Stimulated activated naive CD8-positive, alpha-beta T cell treated with anti-CD3 and anti-CD28 coated beads, Interleukin-15, Interleukin-2, amounts not matched to agents 100 ng/mL and 50 ng/mL, for 24 hours (primary cell): ENCODE measurements around the gene OVOL3.
"Not testable (repeated sequence)": the region's sequence is repeated elsewhere in the genome, so short reads cannot be mapped to it uniquely, and the experiment has no call there.

ENCODE experiments used
- H3K27ac Mint-ChIP-seq: one replicate; pipeline ENCODE4 v1.8.0; 2021; ENCODE audit warnings: mild to moderate bottlenecking, mixed read lengths
- H3K27me3 Mint-ChIP-seq: one replicate; pipeline ENCODE4 v1.8.0; 2021; ENCODE audit warnings: mixed read lengths
- H3K36me3 Mint-ChIP-seq: one replicate; pipeline ENCODE4 v1.8.0; 2021; ENCODE audit warnings: low read depth, mixed read lengths
- H3K4me1 Mint-ChIP-seq: one replicate; pipeline ENCODE4 v1.8.0; 2021; ENCODE audit warnings: low read depth, mixed read lengths
- H3K4me3 Mint-ChIP-seq: one replicate; pipeline ENCODE4 v1.8.0; 2021; ENCODE audit warnings: mild to moderate bottlenecking, mixed read lengths
- H3K9me3 Mint-ChIP-seq: one replicate; pipeline ENCODE4 v1.8.0; 2021; ENCODE audit warnings: mixed read lengths

Gene OVOL3

GRCh38 chr19:36110487-36111199 lies at the start of gene OVOL3:
Gene OVOL3, plus strand, starts transcription at chr19:36111143. Its CDS starts 60 bp downstream, at chr19:36111203.
- no peaks in the 10 kb centered on the region for H3K9me3 Mint-ChIP-seq
- no peaks in the 10 kb centered on the region for H3K27me3 Mint-ChIP-seq
- no peak within 1 kb of the TSS for H3K4me3 Mint-ChIP-seq
- peaks cover 22% of the 10 kb centered on the region for H3K4me1 Mint-ChIP-seq
- H3K36me3 Mint-ChIP-seq = peaks cover 33% of the 10 kb centered on the region
- no peak within 1 kb of the TSS for H3K27ac Mint-ChIP-seq

- H3K27me3 Mint-ChIP-seq = no peaks in the 10 kb centered on the region
- H3K36me3 Mint-ChIP-seq = peaks cover 36% of the 10 kb centered on the region
- H3K4me1 Mint-ChIP-seq = peaks cover 2% of the 10 kb centered on the region
- H3K27ac Mint-ChIP-seq = no peak overlapping the region
- no peak overlapping the region for H3K4me3 Mint-ChIP-seq
- no peaks in the 10 kb centered on the region for H3K9me3 Mint-ChIP-seq
These were observed 49.6 kb upstream of the OVOL3 start for GRCh38 chr19:36061367-36061766.

GRCh38 chr19:36064826-36065225 lies 46.1 kb upstream of the OVOL3 start:
- Mint-ChIP-seq H3K9me3 (no peaks in the 10 kb centered on the region), H3K27me3 (no peaks in the 10 kb centered on the region), H3K27ac (no peak overlapping the region), H3K4me1 (no peaks in the 10 kb centered on the region), H3K4me3 (no peak overlapping the region), H3K36me3 (peaks cover 39% of the 10 kb centered on the region)

GRCh38 chr19:36067681-36068080 lies 43.3 kb upstream of the OVOL3 start:
- Mint-ChIP-seq H3K27me3 (no peaks in the 10 kb centered on the region), H3K4me3 (no peak overlapping the region), H3K9me3 (no peaks in the 10 kb centered on the region), H3K4me1 (no peaks in the 10 kb centered on the region), H3K36me3 (peaks cover 47% of the 10 kb centered on the region), H3K27ac (no peak overlapping the region)

- H3K9me3 Mint-ChIP-seq, H3K4me1 Mint-ChIP-seq, H3K4me3 Mint-ChIP-seq, H3K27me3 Mint-ChIP-seq, H3K27ac Mint-ChIP-seq: not testable (repeated sequence)
- peaks cover 46% of the 10 kb centered on the region for H3K36me3 Mint-ChIP-seq
These were observed 42.0 kb upstream of the OVOL3 start for GRCh38 chr19:36068810-36069499.

GRCh38 chr19:36072081-36072480 lies 38.9 kb upstream of the OVOL3 start:
- H3K4me3 Mint-ChIP-seq = no peak overlapping the region
- H3K36me3 Mint-ChIP-seq = peaks cover 52% of the 10 kb centered on the region
- no peaks in the 10 kb centered on the region for H3K4me1 Mint-ChIP-seq
- H3K27ac Mint-ChIP-seq = no peak overlapping the region
- H3K9me3 Mint-ChIP-seq = no peaks in the 10 kb centered on the region
- H3K27me3 Mint-ChIP-seq = no peaks in the 10 kb centered on the region

- H3K9me3 Mint-ChIP-seq = no peaks in the 10 kb centered on the region
- no peak overlapping the region for H3K27ac Mint-ChIP-seq
- peaks cover 52% of the 10 kb centered on the region for H3K36me3 Mint-ChIP-seq
- H3K4me1 Mint-ChIP-seq = no peaks in the 10 kb centered on the region
- H3K27me3 Mint-ChIP-seq = no peaks in the 10 kb centered on the region
- H3K4me3 Mint-ChIP-seq = no peak overlapping the region
These were observed 37.6 kb upstream of the OVOL3 start for GRCh38 chr19:36073121-36073876.

- H3K27me3 Mint-ChIP-seq = no peaks in the 10 kb centered on the region
- no peak overlapping the region for H3K27ac Mint-ChIP-seq
- no peaks in the 10 kb centered on the region for H3K4me1 Mint-ChIP-seq
- no peaks in the 10 kb centered on the region for H3K9me3 Mint-ChIP-seq
- H3K36me3 Mint-ChIP-seq = peaks cover 71% of the 10 kb centered on the region
- no peak overlapping the region for H3K4me3 Mint-ChIP-seq
These were observed 31.5 kb upstream of the OVOL3 start for GRCh38 chr19:36079389-36079945.

- Mint-ChIP-seq H3K4me1 (no peaks in the 10 kb centered on the region), H3K4me3 (no peak overlapping the region), H3K27me3 (no peaks in the 10 kb centered on the region), H3K36me3 (peaks cover 76% of the 10 kb centered on the region), H3K9me3 (no peaks in the 10 kb centered on the region), H3K27ac (no peak overlapping the region)
These were observed 29.6 kb upstream of the OVOL3 start for GRCh38 chr19:36081385-36081784.

GRCh38 chr19:36081894-36082293 lies 29.0 kb upstream of the OVOL3 start:
- Mint-ChIP-seq H3K4me1 (no peaks in the 10 kb centered on the region), H3K4me3 (no peak overlapping the region), H3K36me3 (peaks cover 76% of the 10 kb centered on the region), H3K27ac (no peak overlapping the region), H3K9me3 (no peaks in the 10 kb centered on the region), H3K27me3 (no peaks in the 10 kb centered on the region)

GRCh38 chr19:36082916-36083315 lies 28.0 kb upstream of the OVOL3 start:
- Mint-ChIP-seq H3K4me3 (no peak overlapping the region), H3K9me3 (no peaks in the 10 kb centered on the region), H3K27me3 (no peaks in the 10 kb centered on the region), H3K27ac (no peak overlapping the region), H3K36me3 (peaks cover 68% of the 10 kb centered on the region), H3K4me1 (no peaks in the 10 kb centered on the region)

- no peaks in the 10 kb centered on the region for H3K27me3 Mint-ChIP-seq
These were observed 26.5 kb upstream of the OVOL3 start for GRCh38 chr19:36084231-36085009.

GRCh38 chr19:36086326-36086725 lies 24.6 kb upstream of the OVOL3 start:
- H3K36me3 Mint-ChIP-seq = peaks cover 77% of the 10 kb centered on the region
- H3K4me1 Mint-ChIP-seq = no peaks in the 10 kb centered on the region
- H3K4me3 Mint-ChIP-seq = no peak overlapping the region
- no peak overlapping the region for H3K27ac Mint-ChIP-seq
- H3K9me3 Mint-ChIP-seq = no peaks in the 10 kb centered on the region
- H3K27me3 Mint-ChIP-seq = no peaks in the 10 kb centered on the region

More at GRCh38 chr19:36084231-36085009, 26.5 kb upstream of the OVOL3 start:
- no peaks in the 10 kb centered on the region for H3K4me1 Mint-ChIP-seq
- no peaks in the 10 kb centered on the region for H3K9me3 Mint-ChIP-seq
- no peak overlapping the region for H3K27ac Mint-ChIP-seq
- H3K36me3 Mint-ChIP-seq = peaks cover 73% of the 10 kb centered on the region
- no peak overlapping the region for H3K4me3 Mint-ChIP-seq

GRCh38 chr19:36089847-36090246 lies 21.1 kb upstream of the OVOL3 start:
- peaks cover 66% of the 10 kb centered on the region for H3K36me3 Mint-ChIP-seq
- no peaks in the 10 kb centered on the region for H3K9me3 Mint-ChIP-seq
- H3K4me3 Mint-ChIP-seq = no peak overlapping the region
- H3K4me1 Mint-ChIP-seq = peaks cover 16% of the 10 kb centered on the region
- H3K27ac Mint-ChIP-seq = no peak overlapping the region
- H3K27me3 Mint-ChIP-seq = no peaks in the 10 kb centered on the region
